K562 (cell line): Measurements from ENCODE around the gene RUNX3. TPM values are rescaled to one million over a fixed set of nuclear protein-coding genes. Genes with fewer than 3 reads are reported as not detected.

Experiments used
- ATAC-seq: fragments of 200-7000 bp; cut with Tn5 transposase; 3 replicates; pipeline ENCODE4 v1.9.1; 2020; ENCODE audit warnings: moderate library complexity
- BruUV-seq: library from RNA; stranded (reverse); fragments of 400-500 nt; replicated peaks from 2 replicates; lab custom pipeline; 2021; lab: Mats Ljungman, UMichigan
- CTCF ChIA-PET: fragments of 300-600 bp; formaldehyde crosslinking; extraction: SDS; loops from one replicate; lab custom pipeline; 2021; ENCODE audit warnings: low intra/inter-chr PET ratio; lab: Yijun Ruan, JAX
- POLR2A ChIA-PET: fragments of 300-600, 350-650 bp; sonication (Branson Sonifier 250); formaldehyde crosslinking; extraction: SDS; loops from one replicate; lab custom pipeline; 2021; ENCODE audit warnings: antibody characterized with exemption, inconsistent platforms; lab: Yijun Ruan, JAX
- DNase-seq, 4 experiments: peaks; one replicate each; pipeline versions ENCODE4 v3.0.0 to v3.0.0-alpha.2; 2011 to 2018; ENCODE audit warnings: low spot score in 3 of 4, mixed read lengths in 3 of 4; ENCODE audit errors: extremely low read depth in 1 of 4
- FAIRE-seq: peaks from 2 replicates; lab custom pipeline; 2011; peaks lifted over from hg19 to GRCh38; lab: Jason Lieb, UNC
- H2AFZ ChIP-seq: 2 replicates; pipeline ENCODE4 v1.6.0; 2011; ENCODE audit warnings: low read depth, low read length, control low read depth, inconsistent platforms
- H3K27ac ChIP-seq: fragments of 200-600 bp; 3 replicates; pipeline ENCODE4 v1.8.0; 2011; ENCODE audit warnings: low read depth, mild to moderate bottlenecking, control low read depth, inconsistent platforms, low read length, moderate library complexity, mixed read lengths; ENCODE audit errors: extremely low read depth
- H3K27me3 ChIP-seq, 2 experiments: fragments of 300-600 bp in 1 of 2; 2 replicates in 1 of 2; 3 replicates in 1 of 2; pipeline versions ENCODE4 v1.6.0 to v1.8.0; 2011; ENCODE audit warnings: inconsistent platforms in 2 of 2, low read length in 2 of 2, mild to moderate bottlenecking in 1 of 2, mixed read lengths in 1 of 2, moderate library complexity in 1 of 2; ENCODE audit not compliant: control insufficient read depth in 2 of 2, insufficient read depth in 2 of 2
- H3K36me3 ChIP-seq: fragments of 300-600 bp; 3 replicates; pipeline ENCODE4 v1.8.0; 2011; ENCODE audit warnings: mild to moderate bottlenecking, low read length, inconsistent platforms; ENCODE audit not compliant: control insufficient read depth, insufficient read depth
- H3K4me1 ChIP-seq, 2 experiments: fragments of 200-600 bp in 1 of 2; replicated peaks in 1 of 2; 2 replicates in 1 of 2; 3 replicates in 1 of 2; pipeline versions ENCODE4 v1.5.1 to v1.8.0; 2011; ENCODE audit warnings: inconsistent platforms in 2 of 2, low read length in 2 of 2, mild to moderate bottlenecking in 1 of 2, mixed read lengths in 1 of 2, moderate library complexity in 1 of 2; ENCODE audit not compliant: control insufficient read depth in 2 of 2, insufficient read depth in 2 of 2
- H3K4me2 ChIP-seq: 2 replicates; pipeline ENCODE4 v1.6.1; 2011; ENCODE audit warnings: low read length, control low read depth, inconsistent platforms, mixed read lengths; ENCODE audit not compliant: insufficient read depth
- H3K4me3 ChIP-seq: fragments of 200-600 bp; sonication (generic), shearing (Covaris generic); 2 replicates; pipeline ENCODE4 v1.5.1; 2016; ENCODE audit warnings: control low read depth, inconsistent platforms
- H3K79me2 ChIP-seq: fragments of 200-600 bp; 3 replicates; pipeline ENCODE4 v1.8.0; 2011; ENCODE audit warnings: low read length, inconsistent platforms; ENCODE audit not compliant: control insufficient read depth, insufficient read depth
- H3K9ac ChIP-seq, 2 experiments: 2 replicates each; pipeline versions ENCODE4 v1.6.0 to v1.6.1; 2011; ENCODE audit warnings: low read depth in 2 of 2, low read length in 2 of 2, control low read depth in 1 of 2, inconsistent platforms in 1 of 2, mild to moderate bottlenecking in 1 of 2, mixed read lengths in 1 of 2; ENCODE audit not compliant: insufficient read depth in 1 of 2
- H3K9me1 ChIP-seq: one replicate; pipeline ENCODE4 v1.6.0; 2011; ENCODE audit warnings: inconsistent platforms, mild to moderate bottlenecking, low read length, moderate library complexity; ENCODE audit not compliant: control insufficient read depth, insufficient read depth
- H3K9me3 ChIP-seq: replicated peaks from 2 replicates; pipeline ENCODE4 v1.5.1; 2011; ENCODE audit warnings: low read depth, low read length, inconsistent platforms; ENCODE audit not compliant: control insufficient read depth, insufficient read depth
- H4K20me1 ChIP-seq: replicated peaks from 2 replicates; pipeline ENCODE4 v1.6.1; 2011; ENCODE audit warnings: low read length, inconsistent platforms, mixed read lengths; ENCODE audit not compliant: control insufficient read depth, insufficient read depth
- BRF2 ChIP-seq: IDR thresholded peaks from 3 replicates; pipeline ENCODE4 v1.6.1; 2011; ENCODE audit warnings: borderline replicate concordance, mild to moderate bottlenecking; ENCODE audit not compliant: insufficient read length, insufficient read depth
- FOXA1 ChIP-seq: fragments of 450-650 bp; IDR thresholded peaks from 2 replicates; pipeline ENCODE4 v1.6.1; 2016; ENCODE audit warnings: mild to moderate bottlenecking, borderline replicate concordance
- MED1 ChIP-seq: sonication (generic); formaldehyde crosslinking; IDR thresholded peaks from 2 replicates; pipeline ENCODE4 v1.8.1; 2023; ENCODE audit warnings: missing genetic modification reagents, borderline replicate concordance
- NCOA4 ChIP-seq: fragments of 450-650 bp; IDR thresholded peaks from 2 replicates; pipeline ENCODE4 v1.6.1; 2018; ENCODE audit warnings: mild to moderate bottlenecking; ENCODE audit not compliant: partially characterized antibody
- PKNOX1 ChIP-seq: fragments of 450-650 bp; IDR thresholded peaks from 2 replicates; pipeline ENCODE4 v1.6.1; 2016
- ZC3H4 ChIP-seq: sonication (generic); formaldehyde crosslinking; IDR thresholded peaks from 2 replicates; pipeline ENCODE4 v1.9.0; 2021; ENCODE audit warnings: missing genetic modification reagents, borderline replicate concordance
- ZNF699 ChIP-seq: fragments of 250-450 bp; sonication (Bioruptor Pico); IDR thresholded peaks from 2 replicates; pipeline ENCODE4 v1.8.0; 2021; ENCODE audit warnings: mild to moderate bottlenecking, moderate library complexity; ENCODE audit not compliant: insufficient replicate concordance
- WGBS: fragments of 100-300 bp; shearing (Covaris generic); methylation state at CpG from one replicate; pipeline ENCODE4 v1.1.6; 2016; ENCODE audit warnings: low coverage, mixed read lengths; ENCODE audit not compliant: insufficient coverage; ENCODE audit errors: missing lambda C conversion rate; 5-methylcytosine and 5-hydroxymethylcytosine counted together
- in situ Hi-C: fragments of 300-500 bp; cut with MboI; formaldehyde crosslinking; loops from 4 replicates; pipeline ENCODE4 v1.15.0; 2018; ENCODE audit warnings: inconsistent platforms, mixed read lengths
- intact Hi-C: fragments of 100-400 bp; cut with micrococcal nuclease; formaldehyde crosslinking; loops from 2 replicates; pipeline ENCODE4 v1.14.2; 2022
- polyA plus RNA-seq, 8 experiments: library from polyadenylated mRNA; depleted of rRNA in 4 of 8; stranded (reverse) in 5 of 8; unstranded in 3 of 8; fragments of >200 nt; fragmentation: Nextera tagmentation in 2 of 8; fragmentation: Illumina TruSeq in 1 of 8; extraction: Ambion mirVana in 2 of 8; extraction: Trizol in 1 of 8; gene quantifications; 2 replicates each; pipeline versions ENCODE4 v1.2.1 to v1.2.3, GENCODE V29; 2011 to 2014; ENCODE audit warnings: inconsistent platforms in 1 of 8, missing spikeins in 1 of 8
- total RNA-seq, 7 experiments: library from RNA; depleted of rRNA in 6 of 7; stranded (reverse); fragments of >200 nt in 6 of 7; fragmentation: Illumina TruSeq in 2 of 7; extraction: Trizol in 2 of 7; gene quantifications; 2 replicates each; pipeline versions ENCODE4 v1.2.1 to v1.2.3, GENCODE V29; 2011 to 2021; ENCODE audit warnings: low replicate concordance in 1 of 7
- TF ChIP-seq, protein P1 (sequence below): sonication (generic); formaldehyde crosslinking; IDR thresholded peaks from 2 replicates; pipeline ENCODE4 v1.8.0; 2022; ENCODE audit warnings: missing genetic modification reagents, mild to moderate bottlenecking, moderate library complexity, borderline replicate concordance
- TF ChIP-seq, protein P2 (sequence below), 2 experiments: fragments of 450-650 bp in 1 of 2; IDR thresholded peaks; 2 replicates each; pipeline ENCODE4 v1.6.1; 2011 to 2017; ENCODE audit warnings: low read depth in 2 of 2, antibody characterized with exemption in 1 of 2, borderline replicate concordance in 1 of 2, low read length in 1 of 2, mild to moderate bottlenecking in 1 of 2, mixed read lengths in 1 of 2; ENCODE audit not compliant: control insufficient read depth in 1 of 2

Gene RUNX3
- total and polyA plus RNA-seq, 9 of the 15 experiments (the other 6 are each of a cell fraction or from before 2014, with no cell fraction given) = 0.01 to 0.64 (median 0.09) TPM

GRCh38 chr1:24862775-24863483, 67.1 kb downstream of the RUNX3 start (continued):
- TF ChIP-seq ZC3H4 (CRISPR knock-in tag) = no peak
- TF ChIP-seq, protein P1, sequence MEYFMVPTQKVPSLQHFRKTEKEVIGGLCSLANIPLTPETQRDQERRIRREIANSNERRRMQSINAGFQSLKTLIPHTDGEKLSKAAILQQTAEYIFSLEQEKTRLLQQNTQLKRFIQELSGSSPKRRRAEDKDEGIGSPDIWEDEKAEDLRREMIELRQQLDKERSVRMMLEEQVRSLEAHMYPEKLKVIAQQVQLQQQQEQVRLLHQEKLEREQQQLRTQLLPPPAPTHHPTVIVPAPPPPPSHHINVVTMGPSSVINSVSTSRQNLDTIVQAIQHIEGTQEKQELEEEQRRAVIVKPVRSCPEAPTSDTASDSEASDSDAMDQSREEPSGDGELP (CRISPR knock-in tag) = no peak
- TF ChIP-seq, all 486 proteins: peak for 0

- H2AFZ ChIP-seq = no peak overlapping the region
- H3K4me2 ChIP-seq = no peak overlapping the region
- H3K9me3 ChIP-seq = no peaks in the 10 kb centered on the region
- H3K9me1 ChIP-seq = no peaks in the 10 kb centered on the region
- POLR2A ChIA-PET = interaction anchor here (0.5 to 1.3 kb wide), 7 partner anchors 9 to 642 kb away, joined by 3 to 4 read pairs (median 3); no protein-coding TSS in a partner anchor
- intact Hi-C loops (no loop called here), in situ Hi-C loops (no loop called here)
- 0 out of 5 replicates have a peak, but pooled peaks cover 0 to 3% of the 10 kb centered on the region in 2 experiments for H3K4me1 ChIP-seq
- CTCF ChIA-PET = no interaction called here
- BruUV-seq = no TSS peak
- peak; percentile 69 for ATAC-seq
- no peak overlapping the region for H3K9ac ChIP-seq
- peaks cover 9% of the 10 kb centered on the region; the same call in 1 of the 2 replicates for H4K20me1 ChIP-seq
- peak; percentile 65 for FAIRE-seq
- 12% methylated on average over 28 of the region's 28 CpGs for WGBS
- H3K27ac ChIP-seq = no peak overlapping the region
- H3K4me3 ChIP-seq = no peak overlapping the region
- H3K79me2 ChIP-seq = no peaks in the 10 kb centered on the region
- peak in 1 of 4 experiments; percentile 25 for DNase-seq
- H3K36me3 ChIP-seq = no peaks in the 10 kb centered on the region
- H3K27me3 ChIP-seq = peaks cover 51 to 78% of the 10 kb centered on the region in 2 experiments
- TF ChIP-seq PKNOX1 (peak; percentile 7; the same call in 1 of the 2 replicates), BRF2 (no peak), ZNF699 (no peak), FOXA1 (no peak), MED1 (CRISPR knock-in tag) (no peak), NCOA4 (no peak)
- TF ChIP-seq, protein P2, sequence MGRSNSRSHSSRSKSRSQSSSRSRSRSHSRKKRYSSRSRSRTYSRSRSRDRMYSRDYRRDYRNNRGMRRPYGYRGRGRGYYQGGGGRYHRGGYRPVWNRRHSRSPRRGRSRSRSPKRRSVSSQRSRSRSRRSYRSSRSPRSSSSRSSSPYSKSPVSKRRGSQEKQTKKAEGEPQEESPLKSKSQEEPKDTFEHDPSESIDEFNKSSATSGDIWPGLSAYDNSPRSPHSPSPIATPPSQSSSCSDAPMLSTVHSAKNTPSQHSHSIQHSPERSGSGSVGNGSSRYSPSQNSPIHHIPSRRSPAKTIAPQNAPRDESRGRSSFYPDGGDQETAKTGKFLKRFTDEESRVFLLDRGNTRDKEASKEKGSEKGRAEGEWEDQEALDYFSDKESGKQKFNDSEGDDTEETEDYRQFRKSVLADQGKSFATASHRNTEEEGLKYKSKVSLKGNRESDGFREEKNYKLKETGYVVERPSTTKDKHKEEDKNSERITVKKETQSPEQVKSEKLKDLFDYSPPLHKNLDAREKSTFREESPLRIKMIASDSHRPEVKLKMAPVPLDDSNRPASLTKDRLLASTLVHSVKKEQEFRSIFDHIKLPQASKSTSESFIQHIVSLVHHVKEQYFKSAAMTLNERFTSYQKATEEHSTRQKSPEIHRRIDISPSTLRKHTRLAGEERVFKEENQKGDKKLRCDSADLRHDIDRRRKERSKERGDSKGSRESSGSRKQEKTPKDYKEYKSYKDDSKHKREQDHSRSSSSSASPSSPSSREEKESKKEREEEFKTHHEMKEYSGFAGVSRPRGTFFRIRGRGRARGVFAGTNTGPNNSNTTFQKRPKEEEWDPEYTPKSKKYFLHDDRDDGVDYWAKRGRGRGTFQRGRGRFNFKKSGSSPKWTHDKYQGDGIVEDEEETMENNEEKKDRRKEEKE (IDR thresholded peaks at IDR 0.05; ENCODE audit: borderline replicate concordance in 1 of 2, control insufficient read depth in 1 of 2, low read depth in 2 of 2, low read length in 1 of 2) = no peak
Observed at GRCh38 chr1:24861821-24862727, 68.0 kb downstream of the RUNX3 start.
